ENCODE measurements around the gene EMD.
"Not testable (repeated sequence)": the region's sequence is repeated elsewhere in the genome, so short reads cannot be mapped to it uniquely, and the experiment has no call there.

EMD gene

GRCh38 chrX:154372612-154373022 lies 6.5 kb upstream of the EMD start:
- peak; percentile 58 for DNase-seq

GRCh38 chrX:154373340-154374306 lies 5.5 kb upstream of the EMD start:
- peak; percentile 90 for DNase-seq

- peak; percentile 53 for DNase-seq
Measured at GRCh38 chrX:154374313-154375155, 4.6 kb upstream of the EMD start, which contains the start of gene FLNA. Gene FLNA, minus strand, starts transcription at chrX:154374634. Its CDS starts 3,389 bp downstream, at chrX:154371245.

DNA sequence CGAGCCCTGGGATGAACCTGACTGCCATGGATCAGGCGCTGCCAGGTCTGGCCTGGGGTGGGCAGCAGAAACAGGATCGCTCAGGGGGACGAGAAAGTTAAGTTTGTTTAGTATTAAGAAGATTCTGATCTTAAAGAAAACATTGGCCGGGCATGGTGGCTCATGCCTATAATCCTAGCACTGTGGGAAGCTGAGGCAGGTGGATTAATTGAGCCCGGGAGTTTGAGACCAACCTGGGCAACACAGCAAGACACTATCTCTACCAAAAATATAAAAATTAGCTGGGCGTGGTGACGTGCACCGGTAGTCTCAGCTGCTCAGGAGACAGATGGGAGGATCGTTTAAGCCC lies 4.0 kb upstream of the EMD start:
- no peak for DNase-seq

DNA sequence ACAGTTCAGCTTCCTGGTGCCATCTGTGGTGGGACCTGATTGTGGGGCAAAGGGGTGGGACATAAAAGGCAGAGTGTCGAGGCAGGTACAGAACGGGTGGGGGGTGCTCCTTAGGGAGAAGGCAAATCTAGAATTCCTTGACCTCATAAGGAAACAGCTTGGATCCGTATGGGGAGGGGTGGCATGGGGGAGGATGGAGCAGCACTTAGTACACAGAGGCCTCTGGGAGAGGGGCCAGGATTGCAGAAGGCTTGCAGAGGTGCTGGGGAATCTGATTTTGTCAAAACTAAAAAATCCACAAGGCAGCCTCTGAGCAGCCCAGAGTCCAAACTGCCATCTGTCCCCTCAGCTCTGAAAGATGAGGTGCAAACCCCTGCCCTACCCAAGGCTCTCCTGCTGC lies 2.3 kb upstream of the EMD start:
- peak; percentile 52 for DNase-seq

DNA sequence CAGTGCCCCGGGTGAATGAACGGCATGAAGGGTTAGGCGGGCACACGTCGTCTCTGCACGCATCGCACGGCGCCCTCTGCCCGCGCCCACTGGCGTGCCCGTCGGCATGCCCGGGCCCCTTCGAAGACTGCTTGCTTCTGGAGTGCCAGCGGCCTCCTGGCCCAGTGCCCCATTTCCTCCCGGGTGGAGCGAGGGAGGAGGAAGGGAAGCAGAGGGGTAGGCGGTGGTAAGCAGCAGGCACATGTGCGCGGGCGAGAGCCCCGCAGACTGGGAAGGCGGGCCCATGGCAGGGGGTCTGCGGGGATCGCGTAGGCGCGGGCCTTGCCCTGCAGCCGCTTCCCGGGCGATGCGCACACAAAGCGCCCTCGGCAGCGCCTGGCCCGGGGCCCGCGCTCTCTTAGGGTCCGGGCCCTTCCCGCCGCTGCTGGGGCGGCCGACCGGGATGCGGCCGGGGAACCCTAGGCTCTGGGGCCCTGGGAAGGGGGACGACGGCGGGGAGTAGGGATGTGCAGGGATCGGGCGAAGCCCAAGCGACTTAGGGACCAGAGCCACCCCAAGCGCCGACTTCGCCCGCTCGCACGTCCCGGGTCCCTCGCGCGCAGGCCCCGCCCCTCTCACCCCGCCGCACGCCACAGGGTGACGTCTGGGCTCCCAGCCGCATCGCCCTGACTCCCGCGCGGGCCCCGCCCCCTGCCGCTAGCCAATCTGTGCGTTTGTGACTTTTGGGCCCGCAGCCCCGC lies 866 bp upstream of the EMD start:
- DNase-seq: peak; percentile 50

- DNase-seq: no peak
Measured at GRCh38 chrX:154379569-154379951, 465 bp downstream of the EMD start.

DNA sequence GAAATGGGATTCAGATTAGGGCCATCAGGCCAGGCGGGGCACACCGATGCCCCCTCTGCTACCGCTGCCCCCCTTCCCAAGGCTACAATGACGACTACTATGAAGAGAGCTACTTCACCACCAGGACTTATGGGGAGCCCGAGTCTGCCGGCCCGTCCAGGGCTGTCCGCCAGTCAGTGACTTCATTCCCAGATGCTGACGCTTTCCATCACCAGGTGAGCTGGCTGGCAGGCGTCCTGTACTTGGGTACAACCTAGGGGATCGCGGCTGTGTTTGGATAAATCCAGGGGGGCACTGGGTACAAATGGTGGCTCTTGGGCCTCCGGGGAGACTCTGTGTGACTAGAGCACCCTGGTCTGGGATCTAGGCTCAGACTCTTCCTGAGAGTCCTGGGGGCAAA lies 1.1 kb downstream of the EMD start:
- DNase-seq: no peak

GRCh38 chrX:154380787-154381186 lies 1.7 kb downstream of the EMD start:
- no peak for DNase-seq

GRCh38 chrX:154381271-154381670 lies 2.2 kb downstream of the EMD start:
- DNase-seq: no peak

- DNase-seq: no peak
Measured at GRCh38 chrX:154382483-154383069, 3.5 kb downstream of the EMD start.

DNA sequence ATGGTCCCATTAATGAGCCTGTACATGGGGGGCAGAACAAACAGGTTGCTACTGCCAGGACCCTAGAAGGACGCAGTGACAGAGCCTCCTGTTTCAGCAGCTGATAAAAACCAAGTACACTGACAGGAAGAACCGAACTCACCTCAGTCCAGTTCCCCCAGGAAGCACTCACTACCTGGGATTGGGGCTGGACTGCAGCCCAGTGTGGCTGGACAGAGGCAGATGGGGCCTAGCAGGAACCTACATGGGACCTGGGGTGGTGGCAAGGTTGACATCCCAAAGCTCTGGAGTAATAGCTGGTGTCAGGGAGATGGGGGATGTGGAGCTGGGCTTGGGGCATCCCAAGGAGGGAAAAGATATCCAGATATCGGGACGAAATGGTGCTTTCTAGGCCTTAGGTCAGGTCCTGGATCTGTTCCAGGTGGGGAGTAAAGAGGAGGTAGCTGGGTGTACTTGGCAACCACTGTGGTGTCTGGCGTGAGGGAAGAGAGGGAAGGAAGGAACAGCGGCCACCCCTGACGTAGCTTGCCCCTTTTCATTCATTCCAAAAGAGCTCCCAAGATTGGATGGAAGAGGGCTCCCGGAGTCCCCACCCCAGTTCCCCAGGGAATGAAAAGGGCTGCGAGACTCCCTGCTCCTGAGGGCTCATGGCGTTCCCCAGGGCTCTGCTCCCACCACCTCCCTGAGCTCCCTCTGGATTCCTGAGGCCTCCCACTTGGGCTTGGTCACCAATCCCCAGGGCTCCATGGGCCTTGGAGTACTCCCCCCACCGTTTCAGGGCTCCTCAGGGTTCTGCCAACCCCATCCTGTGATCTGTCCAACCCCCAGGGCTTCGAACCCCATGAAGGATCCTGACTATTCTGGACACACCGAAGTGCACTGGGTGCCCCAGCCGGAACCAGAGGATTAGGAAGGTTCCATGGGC lies 4.5 kb downstream of the EMD start:
- DNase-seq: no peak

- DNase-seq: no peak
Measured at GRCh38 chrX:154384284-154384892, 5.3 kb downstream of the EMD start.

DNA sequence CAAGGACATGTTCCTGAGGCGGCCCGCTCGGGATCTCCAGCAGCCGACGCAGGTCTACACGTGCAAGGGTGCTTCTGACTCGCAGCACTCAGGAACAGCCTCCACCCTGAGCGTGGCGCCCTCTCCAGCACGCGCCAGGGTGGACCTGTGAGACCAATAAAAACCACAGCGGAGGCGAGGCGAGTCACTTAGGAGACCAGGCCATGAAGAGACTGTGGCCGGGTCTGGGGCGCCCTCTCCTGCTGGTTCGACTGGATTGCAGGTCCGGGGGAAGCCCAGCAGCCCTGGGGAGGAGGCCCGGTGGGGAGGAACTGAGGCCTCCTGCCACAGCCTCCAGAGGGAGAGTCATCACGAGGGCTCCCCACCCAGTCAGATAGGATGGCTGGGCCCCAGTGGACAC lies 9.0 kb downstream of the EMD start:
- DNase-seq: not testable (repeated sequence)

DNA sequence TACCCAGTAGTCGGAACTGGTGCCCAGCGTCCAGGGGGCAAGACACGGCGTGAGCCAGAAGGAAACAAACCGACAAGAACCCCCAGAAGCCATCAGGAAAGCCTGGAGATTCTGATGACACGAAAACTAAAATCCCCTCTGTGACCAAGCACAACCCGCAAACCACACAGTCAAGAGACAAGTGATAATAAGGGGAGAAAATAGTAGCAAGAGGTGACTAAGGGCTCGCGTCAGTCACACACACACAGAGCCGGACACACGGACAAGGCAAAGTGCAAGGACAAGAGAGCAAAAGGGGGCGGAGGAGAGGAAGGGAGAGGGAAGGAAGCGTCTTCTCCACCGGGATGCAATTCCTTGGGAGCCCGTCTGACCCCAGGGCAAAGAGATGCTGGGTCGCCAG lies 9.6 kb downstream of the EMD start:
- not testable (repeated sequence) for DNase-seq

- not testable (repeated sequence) for DNase-seq
Measured at GRCh38 chrX:154389812-154390747, 11.0 kb downstream of the EMD start.

- DNase-seq: not testable (repeated sequence)
Measured at GRCh38 chrX:154396363-154396762, 17.3 kb downstream of the EMD start.

GRCh38 chrX:154396973-154397887 lies 18.1 kb downstream of the EMD start:
- DNase-seq: peak; percentile 65
